ENCODE measurements around the gene SDHA.

Gene SDHA

GRCh38 chr5:217494-218456 lies at the start of gene SDHA, which contains the start of gene CCDC127:
Gene SDHA, plus strand, starts transcription at chr5:218320. Its CDS starts 36 bp downstream, at chr5:218356.
Gene CCDC127, minus strand, starts transcription at chr5:218153. Its CDS starts 1,304 bp downstream, at chr5:216849.
- peak; percentile 99 for DNase-seq

DNA sequence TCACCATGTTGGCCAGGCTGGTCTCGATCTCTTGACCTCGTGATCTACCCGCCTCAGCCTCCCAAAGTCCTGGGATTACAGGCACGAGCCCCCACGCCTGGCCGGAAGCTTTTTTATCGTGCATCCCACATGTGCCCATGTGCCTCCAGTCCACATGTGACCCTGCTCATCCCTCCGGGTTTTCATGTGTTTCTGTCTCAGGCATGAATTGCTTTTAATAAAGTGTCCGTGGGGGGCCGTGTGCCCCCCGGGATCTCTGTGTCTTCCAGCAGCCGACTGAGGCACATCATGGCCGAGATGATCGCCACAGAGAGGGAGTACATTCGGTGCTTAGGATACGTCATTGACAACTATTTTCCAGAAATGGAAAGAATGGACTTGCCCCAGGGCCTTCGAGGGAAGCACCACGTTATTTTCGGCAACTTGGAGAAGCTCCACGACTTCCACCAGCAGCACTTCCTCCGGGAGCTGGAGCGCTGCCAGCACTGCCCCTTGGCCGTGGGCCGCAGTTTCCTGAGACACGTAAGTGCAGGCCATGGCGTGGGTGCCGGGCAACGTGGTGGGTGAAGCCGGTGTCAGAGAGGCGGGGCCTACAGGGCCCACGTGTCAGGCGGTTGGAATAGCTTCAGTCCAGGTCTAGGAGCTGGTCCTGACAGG lies 48.9 kb upstream of the SDHA start:
- DNase-seq = no peak

DNA sequence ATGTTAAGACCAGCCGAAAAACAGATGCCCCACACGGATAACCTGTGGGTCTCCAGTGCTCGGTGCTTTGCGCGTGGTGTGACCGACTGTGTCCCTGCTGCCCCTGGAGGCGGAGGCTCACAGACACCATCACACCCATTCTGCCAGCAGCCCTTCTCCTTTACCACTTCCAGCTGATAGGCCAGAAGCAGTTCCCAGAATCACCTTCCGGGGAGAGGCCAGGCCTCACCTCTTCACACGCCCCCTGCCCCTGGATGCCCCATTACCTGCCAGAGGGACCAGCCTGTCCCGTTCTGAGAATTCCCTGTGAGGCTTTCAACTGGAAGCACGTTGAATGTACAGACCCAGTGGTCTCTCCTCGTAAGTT lies 48.4 kb upstream of the SDHA start:
- DNase-seq = no peak

GRCh38 chr5:170971-171800 lies 46.9 kb upstream of the SDHA start:
- DNase-seq = no peak

DNA sequence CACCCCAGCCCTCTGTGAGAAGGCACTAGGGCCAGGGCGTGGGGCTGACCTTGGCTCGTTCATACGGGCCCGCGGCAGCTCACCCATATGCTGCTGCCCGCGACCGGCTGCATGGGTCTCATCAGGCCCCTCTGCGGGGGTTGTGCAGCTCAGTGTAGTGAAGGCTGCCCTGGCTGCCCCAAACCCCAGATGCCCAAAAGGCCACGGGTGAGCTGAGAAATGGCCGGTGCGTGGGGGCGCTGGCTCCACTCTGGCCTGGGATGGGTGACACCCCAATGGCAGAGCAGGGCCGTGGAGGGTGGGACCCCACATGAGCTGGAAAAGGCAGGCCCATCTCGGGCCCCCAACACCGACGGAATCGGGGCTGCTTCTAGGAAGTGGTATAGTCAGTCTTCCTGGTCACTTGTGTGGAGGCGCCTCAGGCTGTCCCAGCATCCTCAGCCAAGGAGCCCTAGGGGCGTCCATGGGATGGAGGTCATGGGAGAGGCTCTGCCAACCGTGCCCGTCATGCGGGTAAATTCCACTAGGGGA lies 46.3 kb upstream of the SDHA start:
- DNase-seq = no peak

GRCh38 chr5:172421-172820 lies 45.7 kb upstream of the SDHA start:
- no peak for DNase-seq

- no peak for DNase-seq
Observed at GRCh38 chr5:172841-173251, 45.3 kb upstream of the SDHA start.

GRCh38 chr5:173392-174290 lies 44.5 kb upstream of the SDHA start:
- DNase-seq = no peak

DNA sequence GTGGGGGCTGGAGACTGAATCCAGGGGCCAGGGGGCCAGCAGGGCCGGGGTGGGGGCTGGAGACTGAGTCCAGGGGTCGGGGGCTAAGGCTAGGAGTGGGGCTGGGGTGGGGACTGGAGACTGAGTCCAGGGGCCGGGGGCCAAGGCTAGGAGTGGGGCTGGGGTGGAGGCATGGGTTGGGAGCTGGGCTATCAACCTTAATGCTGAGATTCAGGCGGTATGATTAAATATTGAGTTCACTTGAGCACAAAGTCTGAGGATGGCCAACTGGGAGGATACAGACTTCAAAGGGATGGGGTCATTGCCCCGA lies 43.9 kb upstream of the SDHA start:
- DNase-seq = no peak

DNA sequence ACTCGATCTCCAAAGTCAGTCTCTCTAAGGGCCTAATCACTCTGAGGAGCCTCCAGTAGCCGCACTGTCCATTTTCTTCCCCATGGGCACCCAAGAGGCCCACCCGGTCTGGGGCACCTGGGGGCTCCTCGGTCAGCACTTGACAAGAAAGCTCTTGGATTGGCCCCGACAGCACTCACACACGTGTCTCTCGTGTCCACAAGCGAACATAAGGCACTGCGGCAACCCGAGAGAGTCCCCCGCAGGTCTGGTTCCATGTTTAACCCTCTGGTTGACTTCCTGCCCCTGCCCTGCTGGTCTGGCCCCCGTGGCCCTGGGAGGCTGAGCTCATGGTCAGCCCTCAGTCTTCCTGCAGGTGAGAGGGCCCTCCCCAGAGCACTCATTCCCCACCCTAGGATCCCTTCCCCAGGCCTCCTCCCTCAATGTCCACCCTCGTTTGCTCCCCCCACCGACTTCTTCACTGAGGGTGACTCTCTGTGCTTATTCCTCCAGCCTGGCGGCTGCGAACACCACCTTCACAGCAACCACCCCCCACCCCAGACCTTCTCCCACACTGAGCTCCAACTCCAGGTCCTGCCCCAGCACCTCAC lies 43.1 kb upstream of the SDHA start:
- no peak for DNase-seq

GRCh38 chr5:176296-176823 lies 41.8 kb upstream of the SDHA start:
- DNase-seq = no peak

GRCh38 chr5:178110-178509 lies 40.0 kb upstream of the SDHA start:
- no peak for DNase-seq

GRCh38 chr5:179401-179800 lies 38.7 kb upstream of the SDHA start:
- no peak for DNase-seq

DNA sequence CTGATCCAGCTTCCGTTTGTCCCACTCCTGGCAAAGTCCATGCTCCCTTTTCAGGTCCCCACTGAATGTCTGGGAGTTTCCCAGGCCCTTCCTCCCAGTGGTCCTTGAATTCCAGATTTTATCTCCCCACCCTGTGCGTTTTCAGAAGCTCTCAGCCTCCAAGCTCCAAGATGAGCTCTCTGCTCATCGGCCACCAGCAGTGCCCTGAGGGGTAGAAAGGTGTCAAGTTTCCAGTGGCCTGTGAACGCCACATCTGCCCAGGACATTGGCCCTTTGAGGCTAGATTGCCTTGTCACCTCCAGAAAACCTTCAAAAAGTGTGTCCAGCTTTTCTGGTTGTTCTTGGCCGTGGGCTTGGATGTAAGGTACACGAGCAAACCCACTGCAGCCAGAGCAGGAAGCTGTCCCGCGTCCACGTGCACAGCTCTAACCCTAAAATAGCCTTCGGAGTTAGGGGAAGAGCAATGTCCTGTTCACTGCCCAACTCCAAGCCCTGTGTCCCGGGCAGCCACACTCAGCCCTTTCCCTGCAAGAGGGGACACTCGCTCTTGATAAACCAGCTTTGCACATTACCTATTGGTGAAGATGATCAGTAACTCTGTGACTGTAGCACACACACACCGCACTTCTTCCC lies 37.7 kb upstream of the SDHA start:
- DNase-seq = no peak

- no peak for DNase-seq
Observed at GRCh38 chr5:181160-181559, 37.0 kb upstream of the SDHA start.

- no peak for DNase-seq
Observed at GRCh38 chr5:181566-181965, 36.6 kb upstream of the SDHA start.

DNA sequence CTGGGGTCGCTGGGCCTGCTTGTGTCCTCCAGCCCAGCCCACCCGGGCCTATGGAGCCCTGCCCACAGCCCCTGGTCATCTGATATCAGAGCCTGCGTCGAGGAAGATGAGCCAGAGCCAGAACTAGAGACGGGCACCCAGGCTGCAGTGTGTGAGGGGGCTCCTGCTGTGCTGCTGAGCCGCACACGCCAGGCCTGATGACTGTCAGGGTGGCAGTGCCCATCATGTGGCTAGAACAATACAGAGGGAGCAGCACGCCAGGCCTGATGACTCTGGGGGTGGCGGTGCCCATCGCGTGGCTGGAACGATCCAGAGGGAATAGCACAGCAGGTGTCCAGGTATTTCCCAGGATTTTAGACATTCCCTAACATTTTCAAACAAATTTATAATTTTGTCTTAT lies 36.0 kb upstream of the SDHA start:
- DNase-seq = no peak

GRCh38 chr5:184471-184870 lies 33.6 kb upstream of the SDHA start:
- DNase-seq = no peak

DNA sequence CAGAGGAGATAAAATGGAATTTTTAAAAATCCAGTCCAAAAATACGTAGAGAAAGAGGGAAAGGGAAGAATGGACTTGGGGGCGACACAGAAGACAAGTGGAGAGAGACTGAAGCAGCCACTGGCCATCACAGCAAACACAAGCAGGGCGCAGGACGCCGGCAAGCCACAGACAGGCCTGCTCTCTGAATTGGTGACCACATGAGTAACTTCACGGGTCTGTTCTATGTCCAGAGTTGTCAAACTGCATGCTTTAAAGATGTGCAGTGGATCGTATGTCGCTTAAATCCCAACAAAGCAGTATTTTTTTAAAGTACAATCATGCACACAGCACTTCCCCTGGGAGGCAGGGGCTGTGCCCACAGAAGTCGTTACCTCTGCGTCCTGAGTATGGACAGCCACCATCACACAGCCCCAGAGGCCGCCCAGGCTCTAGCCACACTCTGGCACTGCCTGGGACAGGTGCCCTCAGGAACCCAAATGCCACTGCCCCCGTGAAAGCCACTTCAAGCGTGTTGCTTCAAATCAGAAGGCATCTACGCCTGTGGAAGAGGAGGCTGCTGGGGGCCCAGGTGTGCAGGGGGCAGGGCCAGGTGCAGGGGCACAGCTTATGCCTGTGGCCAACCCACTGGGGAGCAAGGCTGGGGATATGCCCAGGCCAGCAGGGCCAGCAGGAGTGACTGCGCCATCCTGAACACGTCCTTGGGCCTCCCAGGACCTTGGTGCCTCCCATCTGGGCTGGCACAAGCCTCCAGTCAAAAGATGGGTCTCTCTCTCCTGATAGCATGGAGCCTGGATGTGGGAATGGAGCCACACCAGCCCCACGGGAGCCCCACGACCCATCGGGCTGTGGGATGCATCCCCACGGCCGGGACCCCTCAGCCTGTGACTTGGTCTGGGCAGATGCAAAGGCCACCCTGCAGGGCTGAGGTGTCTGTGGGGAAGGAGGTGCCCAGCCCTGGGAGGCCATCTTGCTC lies 32.7 kb upstream of the SDHA start:
- DNase-seq = no peak
